Myocyte (in vitro differentiated cells): ENCODE data around the gene TGM3. TPM values are rescaled to one million over a fixed set of nuclear protein-coding genes. Genes with fewer than 3 reads are reported as not detected.

ENCODE experiments used
- DNase-seq: peaks from one replicate; pipeline ENCODE4 v3.0.0-alpha.2; 2012; ENCODE audit warnings: low read depth
- total RNA-seq: library from RNA; depleted of rRNA; stranded (reverse); fragments of >200 nt; gene quantifications from 2 replicates; pipeline ENCODE4 v1.2.3, GENCODE V29; 2014

The TGM3 gene
- total RNA-seq, 1 donor from 2014 or later: not detected

DNA sequence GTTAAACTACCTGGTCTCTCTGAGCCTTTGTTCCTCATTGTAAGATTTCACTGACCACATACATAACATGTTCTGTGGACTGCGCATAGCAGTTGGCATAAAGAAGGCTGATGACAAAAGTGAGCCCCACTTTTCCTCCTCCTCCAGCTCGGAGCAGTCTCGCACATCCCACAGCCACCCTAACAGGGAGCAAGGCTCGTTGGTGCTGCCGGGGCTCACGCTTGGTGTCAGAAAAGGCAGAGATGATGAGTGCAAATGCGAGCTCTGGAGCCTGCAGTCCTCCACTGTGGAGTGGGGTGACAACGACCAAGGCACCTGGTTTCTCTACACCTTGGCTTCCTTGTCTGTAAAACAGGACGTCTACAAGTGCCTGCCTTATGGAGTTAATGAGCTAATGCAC lies 9.7 kb downstream of the TGM3 start:
- DNase-seq: no peak

DNA sequence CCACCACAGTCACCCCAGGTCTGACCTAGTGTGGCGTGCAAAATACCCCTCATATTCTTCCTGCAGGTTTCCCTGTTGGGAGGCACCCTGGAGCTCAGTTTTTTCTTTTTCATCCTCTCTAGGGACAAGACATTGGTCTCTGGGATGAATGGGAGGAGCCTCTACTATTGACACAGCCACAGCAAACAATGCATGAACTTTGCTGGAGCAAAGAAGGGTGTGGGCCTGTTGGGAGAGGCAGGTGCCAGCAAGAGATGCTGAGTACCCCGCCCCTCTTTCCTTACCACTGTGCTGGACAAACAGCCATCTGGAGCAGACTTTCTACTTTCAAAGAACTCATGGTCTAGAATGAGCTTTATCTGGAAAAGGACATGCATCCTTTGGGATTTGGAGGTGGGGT lies 10.1 kb downstream of the TGM3 start:
- DNase-seq: no peak

DNA sequence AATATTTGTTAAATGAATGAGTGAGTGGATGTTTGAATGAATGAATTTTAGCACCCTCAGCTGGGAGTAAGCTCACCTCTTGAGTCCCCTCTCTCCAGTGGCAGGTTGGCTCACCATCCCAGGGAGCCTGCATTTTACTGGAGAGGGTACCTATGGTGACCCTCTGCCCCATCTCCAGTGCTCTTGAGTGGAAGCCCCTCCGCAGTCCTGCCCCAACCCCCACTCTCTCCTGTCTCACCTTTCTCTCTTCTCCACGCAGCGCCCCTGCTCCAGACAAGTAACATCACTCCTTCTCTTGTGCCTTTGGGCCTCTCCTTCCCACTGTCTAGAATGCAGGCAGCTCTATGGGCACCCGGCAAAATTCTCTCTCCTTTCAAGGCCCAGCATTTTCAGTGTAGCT lies 11.3 kb downstream of the TGM3 start:
- DNase-seq: no peak

DNA sequence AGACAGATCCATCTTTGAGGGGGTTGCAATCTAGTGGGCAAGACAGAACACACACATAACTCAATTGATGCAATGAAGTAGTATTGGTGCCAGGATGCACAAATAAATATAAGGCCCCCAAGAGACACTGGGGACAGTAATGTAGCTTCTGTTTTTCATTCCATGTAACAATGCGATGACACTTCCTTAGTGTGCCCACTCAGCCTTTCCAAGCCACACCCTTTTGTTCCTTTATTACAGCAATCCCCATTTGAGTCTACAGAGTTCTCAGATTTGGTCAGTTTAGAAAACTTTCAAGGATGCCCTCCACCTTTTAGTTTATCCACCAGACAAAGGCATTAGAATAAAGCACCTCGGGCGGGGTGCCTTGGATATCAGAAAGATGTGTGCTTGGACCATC lies 15.5 kb downstream of the TGM3 start:
- no peak for DNase-seq

DNA sequence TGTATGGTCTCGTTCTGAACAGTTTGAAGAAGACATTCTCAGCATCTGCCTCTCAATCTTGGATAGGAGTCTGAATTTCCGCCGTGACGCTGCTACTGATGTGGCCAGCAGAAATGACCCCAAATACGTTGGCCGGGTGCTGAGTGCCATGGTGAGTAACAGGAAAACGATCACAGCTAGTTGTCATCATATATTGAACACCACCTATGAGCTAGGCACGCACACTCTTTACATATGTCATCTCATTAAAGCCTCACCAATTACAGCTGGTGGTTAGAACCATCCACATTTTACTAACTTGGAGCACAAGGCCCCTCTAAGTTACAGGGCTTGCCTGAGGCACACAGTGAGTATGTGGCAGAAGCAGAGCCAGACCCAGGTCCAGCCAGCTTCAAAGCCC lies 17.1 kb downstream of the TGM3 start:
- no peak for DNase-seq

DNA sequence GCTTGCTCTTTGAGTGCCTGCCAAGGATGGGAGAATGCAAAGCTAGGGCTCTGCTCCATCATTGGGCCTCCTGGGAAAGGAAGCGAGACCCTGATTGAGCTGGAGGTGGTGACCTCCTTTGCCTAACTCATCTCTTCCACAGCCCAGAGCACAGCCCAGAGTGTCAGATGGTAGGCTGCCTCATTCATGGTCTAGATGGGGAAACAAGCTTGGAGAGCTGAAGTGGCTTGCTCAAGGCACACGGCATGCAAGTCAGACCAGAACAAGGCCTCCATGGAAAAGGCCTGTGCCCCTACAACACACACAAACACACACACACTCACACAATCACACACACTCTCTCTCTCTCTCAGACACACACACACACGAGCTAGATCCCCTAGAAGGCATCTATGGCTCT lies 17.5 kb downstream of the TGM3 start:
- DNase-seq: no peak

DNA sequence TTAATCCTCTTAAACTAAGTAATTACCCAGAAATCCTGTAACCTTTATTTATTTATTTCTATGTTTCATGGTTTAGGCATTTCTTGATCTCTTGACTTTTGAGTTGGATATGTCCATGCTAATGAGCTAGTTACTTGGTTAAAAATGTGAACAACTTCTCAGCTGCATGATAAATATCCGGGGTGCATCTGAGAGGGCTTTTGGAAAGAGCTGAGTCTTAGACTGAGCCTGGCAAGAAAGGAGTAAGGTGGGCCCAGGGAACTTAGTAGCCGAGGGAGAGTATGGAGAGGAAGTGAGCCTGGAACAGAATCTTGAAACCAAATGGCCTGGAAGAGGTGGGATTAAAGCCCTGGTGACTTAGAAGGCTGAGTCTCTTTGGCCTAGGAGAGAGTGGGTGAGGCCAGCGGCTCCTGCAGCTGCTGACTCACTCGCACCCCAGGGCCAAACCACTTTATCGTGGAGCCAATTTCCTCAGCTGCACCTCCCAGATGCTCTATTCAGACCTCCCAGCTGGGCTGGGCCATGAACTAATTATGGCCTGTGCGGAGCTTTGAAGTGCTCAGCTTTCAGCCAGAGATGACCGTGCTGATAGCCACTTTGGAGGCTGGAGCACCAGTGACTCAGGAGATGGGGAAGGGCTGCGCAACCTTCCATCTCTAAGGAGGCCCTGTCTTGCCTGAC lies 19.1 kb downstream of the TGM3 start:
- peak; percentile 81 for DNase-seq

DNA sequence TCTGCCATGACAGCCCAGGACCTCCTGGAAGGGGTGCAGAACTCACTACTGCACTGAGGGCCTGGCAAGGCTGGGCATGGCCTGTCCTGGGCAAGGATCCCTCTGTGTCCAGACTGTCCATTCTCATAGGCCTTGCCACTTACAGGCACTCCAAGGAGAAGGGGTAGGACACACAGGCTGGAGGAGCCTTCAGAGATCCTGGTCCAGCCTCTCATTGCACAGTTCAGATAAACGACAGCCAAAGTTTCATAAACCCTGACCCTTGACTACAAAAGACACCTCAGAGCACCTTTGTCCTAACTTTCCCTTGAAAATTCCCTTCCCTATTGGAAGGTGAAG lies 19.6 kb downstream of the TGM3 start:
- no peak for DNase-seq

DNA sequence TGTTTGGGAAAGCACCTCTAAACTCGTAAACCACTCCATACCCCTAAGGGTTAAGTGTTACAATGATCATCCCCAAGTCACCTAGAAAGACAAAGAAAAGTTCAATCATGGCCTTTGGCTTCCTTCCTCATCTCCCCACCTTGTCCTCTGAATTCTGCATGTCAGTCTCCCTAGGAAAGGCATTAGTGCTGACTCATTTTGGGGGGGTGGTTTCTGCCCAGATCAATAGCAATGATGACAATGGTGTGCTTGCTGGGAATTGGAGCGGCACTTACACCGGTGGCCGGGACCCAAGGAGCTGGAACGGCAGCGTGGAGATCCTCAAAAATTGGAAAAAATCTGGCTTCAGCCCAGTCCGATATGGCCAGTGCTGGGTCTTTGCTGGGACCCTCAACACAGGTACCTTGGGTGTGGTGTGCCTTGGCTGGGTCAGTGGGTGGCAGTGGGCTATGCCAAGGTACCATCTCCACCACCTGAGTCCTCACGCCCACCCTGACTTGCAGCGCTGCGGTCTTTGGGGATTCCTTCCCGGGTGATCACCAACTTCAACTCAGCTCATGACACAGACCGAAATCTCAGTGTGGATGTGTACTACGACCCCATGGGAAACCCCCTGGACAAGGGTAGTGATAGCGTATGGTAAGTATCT lies 21.2 kb downstream of the TGM3 start:
- DNase-seq: no peak

DNA sequence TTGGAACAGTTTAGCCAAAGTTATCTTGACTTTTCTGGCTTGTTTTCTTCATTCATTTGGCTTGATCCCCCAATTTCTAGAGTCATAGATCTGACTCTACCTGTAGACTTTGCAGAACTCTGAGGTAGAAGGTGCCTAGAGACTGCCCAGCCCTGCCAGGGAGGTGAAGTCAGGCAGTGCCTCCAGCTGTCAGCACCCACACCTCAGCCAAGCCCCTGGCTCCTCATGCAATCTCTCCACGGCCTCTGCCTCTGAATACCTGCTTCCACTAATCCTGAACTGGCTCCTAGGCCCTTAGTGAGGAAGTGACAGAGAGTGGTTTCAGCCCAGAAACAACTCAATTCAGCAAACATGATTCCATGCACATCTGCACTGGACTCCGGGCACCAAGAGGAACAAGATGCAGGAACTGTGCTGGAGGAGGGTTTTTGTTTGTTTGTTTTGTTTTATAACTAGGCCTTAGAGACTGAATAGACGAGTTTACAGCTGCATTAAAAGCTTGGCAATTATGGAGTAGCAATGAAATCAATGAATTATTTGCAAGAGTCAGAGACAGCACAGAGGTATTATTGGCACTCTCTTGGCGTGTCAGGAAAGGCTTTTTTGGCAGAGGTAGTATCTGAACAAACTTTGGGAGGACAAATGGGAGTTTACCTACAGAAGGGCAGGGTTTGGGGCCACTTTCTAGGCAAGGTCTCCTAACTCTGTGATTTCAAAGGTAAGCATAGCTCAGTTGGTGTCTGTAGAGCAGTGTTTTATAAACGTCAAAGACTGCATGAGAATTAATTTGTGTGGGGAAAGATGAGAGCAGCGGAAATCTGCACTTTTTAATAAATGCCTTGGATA lies 25.2 kb downstream of the TGM3 start:
- no peak for DNase-seq

DNA sequence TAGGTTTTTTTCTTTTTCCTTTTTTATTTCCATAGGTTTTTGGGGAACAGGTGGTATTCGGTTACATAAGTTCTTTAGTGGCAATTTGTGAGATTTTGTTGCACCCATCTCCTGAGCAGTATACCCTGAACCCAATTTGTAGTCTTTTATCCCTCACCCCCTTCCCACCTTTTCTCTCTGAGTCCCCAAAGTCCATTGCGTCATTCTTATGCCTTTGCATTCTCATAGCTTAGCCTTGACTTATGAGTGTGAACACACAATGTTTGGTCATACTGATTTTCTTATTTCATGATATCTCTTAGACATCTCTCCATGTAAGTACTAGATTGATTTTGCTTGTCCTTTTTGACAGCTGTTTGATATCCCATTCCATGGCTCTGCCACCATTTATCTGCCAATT lies 27.2 kb downstream of the TGM3 start:
- DNase-seq: no peak

DNA sequence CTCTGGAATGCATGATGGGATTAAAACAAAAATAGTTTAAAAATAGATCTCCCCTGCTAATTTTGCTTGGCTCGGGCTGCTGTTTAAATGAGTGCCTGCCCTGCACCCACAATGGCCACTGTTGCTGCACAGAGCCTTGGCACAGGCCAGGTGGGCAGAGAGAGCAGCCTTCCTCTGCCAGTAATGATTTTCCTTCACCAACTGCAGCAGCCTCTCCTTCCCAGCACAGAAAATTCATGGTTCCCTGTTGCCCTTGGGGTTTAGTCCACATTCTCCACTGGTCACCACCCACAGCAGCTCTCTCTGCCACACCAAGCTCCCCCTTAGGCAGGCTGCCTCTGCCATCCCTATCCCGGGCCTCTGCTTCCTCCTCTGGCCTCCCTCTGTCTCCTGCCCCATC lies 30.2 kb downstream of the TGM3 start:
- no peak for DNase-seq

DNA sequence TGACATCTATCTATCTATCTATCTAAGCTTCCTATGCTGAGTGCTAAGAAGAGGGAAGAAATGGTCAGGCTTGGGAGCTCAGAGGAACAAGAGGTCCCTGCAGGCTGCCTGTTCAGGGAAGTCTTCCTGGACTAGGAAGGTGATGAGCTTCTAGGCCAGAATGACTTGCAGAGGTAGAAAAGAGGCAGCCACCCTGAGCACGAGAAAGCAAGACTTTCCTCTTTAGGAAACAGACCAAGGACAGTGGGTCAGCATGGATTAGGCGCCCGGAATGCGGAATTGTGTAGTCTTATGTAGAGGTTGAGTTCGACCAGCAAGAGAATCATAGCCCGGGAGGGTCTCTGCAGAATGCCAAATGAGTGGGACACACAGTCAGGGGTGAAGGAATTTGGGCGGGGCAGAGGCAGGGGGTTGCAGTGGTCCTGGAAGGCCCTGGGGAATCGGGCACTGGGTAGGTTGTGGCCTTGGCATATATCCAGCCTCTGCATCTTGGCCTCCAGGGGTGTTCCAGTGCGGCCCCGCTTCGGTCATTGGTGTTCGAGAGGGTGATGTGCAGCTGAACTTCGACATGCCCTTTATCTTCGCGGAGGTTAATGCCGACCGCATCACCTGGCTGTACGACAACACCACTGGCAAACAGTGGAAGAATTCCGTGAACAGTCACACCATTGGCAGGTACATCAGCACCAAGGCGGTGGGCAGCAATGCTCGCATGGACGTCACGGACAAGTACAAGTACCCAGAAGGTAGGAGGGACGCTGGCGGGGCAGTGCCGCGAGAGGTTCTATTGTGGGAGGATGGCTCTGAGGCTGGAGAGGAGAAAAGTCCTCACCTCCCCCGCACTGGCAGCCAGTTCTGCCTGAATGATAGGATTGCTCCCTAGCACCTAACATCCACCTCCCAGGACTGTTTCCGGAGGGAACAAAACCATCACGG lies 32.1 kb downstream of the TGM3 start:
- no peak for DNase-seq

DNA sequence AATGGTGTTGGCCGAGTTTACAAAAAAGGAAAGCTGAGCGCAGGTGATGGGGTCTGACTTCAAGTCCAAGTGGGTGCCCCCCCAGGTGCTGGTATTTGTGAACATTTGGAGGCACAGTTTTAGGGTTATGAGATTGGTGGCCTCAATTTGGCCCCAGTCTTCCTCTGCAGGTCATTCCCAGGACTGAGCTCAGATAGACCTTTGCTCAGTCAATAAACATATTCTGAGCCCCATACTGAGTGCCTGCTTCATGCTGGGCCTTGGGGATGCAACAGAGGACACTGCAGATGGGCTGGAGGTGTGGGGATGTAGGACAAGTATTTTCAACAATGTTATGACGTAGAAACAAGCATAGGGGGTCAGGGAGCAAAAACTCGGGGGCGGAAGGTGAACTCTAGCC lies 33.5 kb downstream of the TGM3 start:
- no peak for DNase-seq

DNA sequence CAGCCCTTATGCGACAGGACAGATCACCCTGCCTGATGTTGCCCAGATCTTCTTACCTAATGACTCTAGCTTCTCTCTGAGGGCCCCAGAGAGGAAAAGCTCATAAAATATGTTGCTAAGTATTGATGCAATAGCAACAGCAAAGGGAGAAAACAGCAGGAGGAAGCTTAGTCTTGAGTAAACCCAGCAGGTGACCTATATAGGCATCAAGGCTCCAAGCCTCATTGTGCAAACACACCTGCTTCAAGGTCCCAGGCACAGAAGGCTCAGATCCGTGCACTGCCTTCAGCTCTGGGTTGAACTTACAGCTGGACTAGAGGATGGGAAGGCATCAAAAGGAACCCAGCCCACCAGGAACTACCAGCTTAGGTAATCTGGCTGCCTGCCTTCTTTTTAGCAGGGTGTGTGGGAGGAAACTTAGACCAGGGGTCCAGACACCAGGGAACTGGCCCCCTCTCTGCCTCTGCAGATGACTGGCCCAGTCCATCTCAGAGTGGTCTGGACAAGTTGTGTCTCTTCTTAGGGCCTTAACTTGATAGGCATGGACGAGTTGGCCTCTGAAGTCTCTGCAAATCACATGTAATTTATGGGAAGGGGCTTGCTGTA lies 34.4 kb downstream of the TGM3 start:
- no peak for DNase-seq

DNA sequence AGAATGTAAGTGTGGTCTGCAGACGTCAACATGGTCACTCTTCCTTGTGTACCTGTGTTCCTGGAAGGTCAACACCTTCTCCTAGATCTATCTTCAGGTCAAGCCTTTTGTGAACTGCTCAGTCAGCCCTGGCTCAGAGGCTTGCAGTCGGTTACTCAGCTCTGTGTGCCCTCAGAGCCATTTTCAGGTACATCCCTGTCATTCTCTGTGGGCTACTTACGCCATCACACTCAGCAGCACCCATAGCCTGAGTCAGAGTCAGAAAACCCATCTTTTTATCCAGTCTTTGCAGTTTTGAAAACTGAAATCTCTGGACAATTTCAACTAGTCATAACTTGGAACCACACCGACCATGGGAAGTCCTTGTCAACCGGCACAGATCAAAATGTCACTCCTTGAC lies 35.3 kb downstream of the TGM3 start:
- no peak for DNase-seq

DNA sequence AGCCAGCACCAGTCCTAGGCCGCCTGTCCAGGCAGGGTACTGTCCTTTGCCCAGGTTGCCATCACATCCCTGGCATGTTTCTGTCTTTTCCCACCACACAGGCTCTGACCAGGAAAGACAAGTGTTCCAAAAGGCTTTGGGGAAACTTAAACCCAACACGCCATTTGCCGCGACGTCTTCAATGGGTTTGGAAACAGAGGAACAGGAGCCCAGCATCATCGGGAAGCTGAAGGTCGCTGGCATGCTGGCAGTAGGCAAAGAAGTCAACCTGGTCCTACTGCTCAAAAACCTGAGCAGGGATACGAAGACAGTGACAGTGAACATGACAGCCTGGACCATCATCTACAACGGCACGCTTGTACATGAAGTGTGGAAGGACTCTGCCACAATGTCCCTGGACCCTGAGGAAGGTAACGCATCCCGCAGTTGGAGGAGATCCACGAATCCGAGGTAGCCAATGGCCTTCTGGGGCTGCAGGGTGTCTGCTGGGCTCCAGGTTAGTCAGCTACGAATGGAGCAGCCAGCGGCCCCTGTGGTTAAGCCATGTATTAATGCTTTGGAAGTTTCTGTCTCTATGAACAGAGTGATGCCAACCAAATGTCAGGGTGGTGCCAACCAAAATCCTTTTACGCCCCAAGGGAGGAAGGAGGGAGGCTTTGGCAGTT lies 36.2 kb downstream of the TGM3 start:
- DNase-seq: no peak

DNA sequence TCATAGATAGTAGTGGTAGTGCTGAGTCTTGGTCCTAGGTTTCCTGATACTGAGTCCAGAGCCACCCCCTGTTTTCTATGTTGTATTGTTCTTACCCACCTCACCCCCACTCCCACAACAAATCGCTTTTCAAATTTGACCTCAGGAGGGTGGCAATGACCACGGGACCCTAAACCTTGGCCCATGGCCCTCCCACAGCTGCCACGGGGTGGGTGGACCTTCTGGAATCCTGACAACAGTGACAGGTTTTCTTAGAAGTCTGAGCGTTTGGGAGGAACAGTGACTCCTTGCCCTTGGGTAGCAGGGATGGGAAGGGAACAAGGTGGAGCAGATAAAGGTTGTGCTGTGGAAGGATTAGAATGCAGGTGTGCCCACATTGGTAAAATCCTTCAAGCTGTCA lies 36.9 kb downstream of the TGM3 start:
- DNase-seq: no peak

DNA sequence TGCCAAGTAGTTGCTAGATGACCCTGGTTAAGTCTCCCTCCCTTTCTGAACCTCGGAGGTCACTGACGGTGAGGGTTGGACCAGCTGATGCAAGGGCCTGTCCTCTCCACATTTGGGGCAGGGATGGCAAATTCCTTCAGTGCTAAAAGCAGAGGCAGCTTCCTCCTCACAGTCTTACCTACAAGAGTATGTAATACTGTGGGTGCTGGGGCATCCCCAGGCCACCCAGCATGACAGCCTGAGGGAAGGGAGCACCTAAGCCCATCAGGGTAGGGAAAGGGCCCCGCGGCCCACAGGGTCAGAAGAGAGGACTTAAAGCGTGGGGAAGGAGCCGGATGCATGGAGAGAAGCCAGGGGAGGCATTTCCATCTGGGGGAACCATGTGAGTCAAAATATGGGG lies 38.0 kb downstream of the TGM3 start:
- no peak for DNase-seq

DNA sequence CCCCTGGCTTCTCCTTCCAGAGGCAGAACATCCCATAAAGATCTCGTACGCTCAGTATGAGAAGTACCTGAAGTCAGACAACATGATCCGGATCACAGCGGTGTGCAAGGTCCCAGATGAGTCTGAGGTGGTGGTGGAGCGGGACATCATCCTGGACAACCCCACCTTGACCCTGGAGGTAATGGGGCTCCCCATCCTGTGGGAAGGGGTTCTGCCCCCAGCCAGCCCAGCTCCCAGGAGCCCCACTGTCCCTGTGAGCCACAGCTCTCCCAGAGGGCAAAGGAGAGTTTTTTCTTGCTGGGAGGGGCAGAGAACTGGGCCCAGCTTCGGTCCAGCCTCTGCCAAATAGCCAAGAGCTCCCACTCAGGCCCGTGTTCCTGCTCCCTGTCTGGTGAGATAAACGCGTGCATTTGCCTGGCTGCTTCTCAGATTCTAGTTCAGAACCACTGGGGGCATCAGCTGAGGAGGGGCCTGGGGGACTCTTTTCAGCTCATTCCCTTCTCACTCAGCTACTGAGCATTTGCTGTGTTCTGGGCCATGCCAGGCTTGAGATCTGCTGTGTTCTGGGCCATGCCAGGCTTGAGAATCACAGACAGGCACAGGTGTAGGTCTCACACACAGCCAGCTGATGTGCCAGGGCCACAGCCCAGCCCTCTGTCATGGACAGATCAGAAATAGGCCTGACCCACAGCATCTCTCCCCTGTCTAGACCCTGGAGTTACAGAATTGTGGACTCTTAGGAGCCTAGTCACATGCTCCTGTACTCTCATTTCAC lies 39.5 kb downstream of the TGM3 start:
- peak; percentile 33 for DNase-seq
